NCI-H1105 treated with DMSO at 0.1 percent for 48 hours (cell line): ENCODE data around the gene MGAT5.

Experiments used
- DNase-seq: peaks from one replicate; lab custom pipeline; 2025; lab: John Stamatoyannopoulos, UW

The MGAT5 gene

DNA sequence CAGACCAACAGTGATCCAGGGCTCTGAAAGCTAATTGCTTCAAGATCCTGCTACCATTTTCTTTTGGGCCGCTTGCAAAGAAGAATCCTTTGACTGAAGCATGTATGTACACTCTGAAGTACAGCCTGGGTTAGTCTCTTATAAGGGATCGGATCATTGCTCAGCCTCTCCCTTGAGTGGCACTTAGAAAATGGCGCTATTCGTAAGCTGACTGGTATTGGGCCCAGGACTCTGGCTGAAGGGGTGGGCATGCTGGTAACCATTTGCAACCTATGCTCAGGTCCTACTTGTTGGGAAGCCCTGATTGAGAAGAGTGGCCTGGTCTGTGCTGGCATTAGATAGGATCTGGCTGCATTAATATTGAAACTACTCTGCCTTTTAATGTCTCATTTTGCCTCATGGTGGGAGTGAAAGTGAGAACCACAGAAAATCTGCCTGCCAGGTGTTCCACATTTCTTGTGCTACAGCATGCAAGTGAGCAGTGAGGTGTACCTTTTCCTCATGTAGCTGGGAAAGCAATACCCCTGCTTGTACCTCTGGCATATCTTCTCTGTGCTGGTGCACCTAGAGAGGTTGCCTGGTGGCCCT, 661 bp upstream of the MGAT5 start:
- no peak for DNase-seq

DNA sequence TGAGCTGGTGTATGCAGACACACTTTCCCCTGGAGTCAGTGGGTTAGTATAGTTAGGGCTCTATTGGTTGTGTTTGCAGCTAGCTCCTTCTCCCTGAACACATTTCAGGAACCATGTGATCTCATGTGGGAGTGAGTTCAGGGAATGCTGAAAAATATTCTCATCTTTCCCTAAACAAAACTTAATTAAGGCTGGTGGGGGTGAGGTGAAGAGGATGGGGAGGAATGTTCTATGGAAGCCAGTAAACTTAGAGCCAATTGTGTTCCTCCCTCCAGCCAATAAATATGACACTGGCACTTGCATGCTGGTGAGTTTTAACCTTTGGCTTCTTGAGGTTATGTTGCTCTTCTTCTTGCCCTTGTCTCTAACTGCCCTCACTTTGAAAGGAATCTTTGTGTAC, 952 bp downstream of the MGAT5 start:
- DNase-seq: no peak

DNA sequence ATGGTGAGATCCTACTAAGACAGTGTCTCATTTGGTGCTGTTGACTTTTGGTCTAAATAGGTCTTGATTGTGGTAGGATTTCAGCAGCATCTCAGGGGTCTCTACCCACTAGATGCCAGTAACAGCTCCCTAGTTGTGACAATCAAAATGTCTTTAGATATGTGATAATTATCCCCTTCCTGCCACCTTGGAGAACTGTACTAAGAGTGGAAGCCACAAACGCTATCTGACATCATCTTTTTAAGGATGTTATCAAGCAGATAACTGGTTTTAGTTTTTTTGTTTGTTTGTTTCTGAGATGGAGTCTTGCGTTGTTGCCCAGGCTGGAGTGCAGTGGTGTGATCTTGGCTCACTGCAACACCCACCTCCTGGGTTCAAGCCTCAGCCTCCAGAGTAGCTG, 3.1 kb downstream of the MGAT5 start:
- DNase-seq: no peak

DNA sequence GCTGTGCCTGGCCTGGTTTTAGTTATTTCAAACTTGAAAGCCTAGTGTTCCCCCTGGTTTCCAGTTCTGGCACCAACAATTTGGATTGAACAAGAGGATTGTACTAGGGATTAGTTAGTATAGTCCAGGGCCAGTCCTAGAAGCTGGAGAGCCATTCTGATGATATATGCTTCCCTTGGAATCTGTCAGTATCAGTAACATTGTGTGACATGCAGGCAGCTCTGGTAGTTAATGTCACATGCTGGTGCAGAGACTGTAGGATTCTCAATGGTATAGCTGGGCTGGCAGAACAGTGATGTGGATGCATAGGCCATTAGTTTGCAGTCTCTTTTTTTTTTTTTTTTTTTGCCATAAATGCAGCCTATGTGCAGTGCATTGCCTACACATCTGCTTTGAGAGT, 3.6 kb downstream of the MGAT5 start:
- DNase-seq: no peak

DNA sequence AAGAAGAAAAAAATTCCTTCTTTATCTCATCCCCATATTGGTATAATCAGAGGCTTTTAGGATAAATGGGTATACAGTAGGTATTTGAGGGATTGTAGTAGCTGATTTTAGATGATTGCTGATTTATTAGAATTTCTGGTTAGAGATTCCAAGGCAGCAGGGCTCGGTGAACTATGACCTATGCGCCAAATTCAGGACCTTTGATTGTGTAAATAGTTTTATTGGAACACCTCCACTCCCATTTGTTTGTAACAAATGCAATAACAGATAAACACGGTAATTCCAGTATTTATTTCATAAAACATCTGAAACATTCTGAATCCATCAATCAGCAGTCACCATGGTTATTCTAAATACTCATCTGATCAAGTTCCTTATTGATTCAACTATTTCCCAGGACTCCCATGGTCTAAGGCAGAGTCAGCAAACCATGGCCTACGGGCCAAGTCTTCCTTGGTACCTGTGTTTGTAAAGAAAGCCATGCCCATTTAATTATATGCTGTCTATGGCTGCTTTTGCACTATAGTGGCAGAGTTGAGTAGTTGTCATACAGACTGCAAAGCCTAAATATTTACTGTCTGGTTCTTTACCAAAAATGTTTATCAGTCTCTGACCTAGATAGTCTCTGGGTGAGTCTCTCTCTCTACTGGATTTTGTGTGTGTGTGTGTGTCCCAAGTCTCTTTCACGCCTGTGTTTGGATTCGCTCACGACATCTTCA, 4.3 kb downstream of the MGAT5 start:
- no peak for DNase-seq

DNA sequence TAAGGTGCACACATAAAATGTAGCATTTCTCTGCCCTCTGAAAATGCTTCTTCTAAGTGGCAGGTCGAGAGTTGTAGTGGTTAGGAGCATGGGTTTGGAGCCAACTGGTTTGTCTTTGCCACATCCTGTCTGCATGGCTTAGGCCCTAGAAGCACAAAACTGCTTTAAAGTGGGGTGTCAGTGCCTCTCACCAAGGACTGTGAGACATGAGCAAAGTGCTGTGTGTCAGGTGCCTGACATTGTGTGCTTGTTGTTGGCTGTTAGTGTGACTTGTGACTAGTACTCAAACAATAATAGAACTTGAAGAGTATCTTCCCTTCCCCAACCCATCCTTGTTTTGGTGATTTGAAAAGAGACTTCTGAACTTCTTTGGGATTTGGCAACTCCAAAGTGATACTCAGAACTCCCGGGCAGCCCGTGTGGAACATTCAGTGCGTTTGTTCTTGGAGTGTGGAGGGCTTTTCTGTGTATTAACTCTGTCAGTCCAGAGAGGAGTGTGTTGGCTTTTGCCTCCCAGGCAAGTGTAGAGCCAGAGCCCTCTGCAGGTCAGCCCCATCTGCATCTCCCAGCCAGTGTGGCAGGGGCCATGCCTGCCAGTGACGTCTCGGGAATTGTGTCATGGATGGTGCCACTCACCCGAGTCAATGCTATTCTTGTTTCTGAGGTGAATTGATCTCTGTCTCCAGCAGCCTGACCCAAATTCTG, 5.0 kb downstream of the MGAT5 start:
- no peak for DNase-seq

DNA sequence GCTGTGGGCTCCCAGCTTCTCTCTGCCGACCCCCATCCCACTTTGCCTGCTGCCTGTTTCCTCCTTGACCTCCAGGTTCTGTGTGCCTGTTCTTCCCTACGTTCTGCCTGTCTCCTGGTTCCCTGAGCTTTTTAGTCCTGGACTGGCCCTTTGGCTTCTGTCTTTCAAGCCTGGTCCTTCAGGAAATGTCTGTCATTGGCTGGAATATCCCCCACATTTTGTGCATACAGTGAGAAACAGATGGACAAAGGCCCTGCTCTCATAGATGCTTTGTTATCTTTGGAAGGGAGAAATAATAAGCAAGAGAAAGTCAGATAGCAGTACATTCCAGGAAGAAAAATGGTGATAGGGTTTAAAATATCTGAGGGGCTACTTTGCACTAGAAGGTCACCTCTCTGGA, 5.7 kb downstream of the MGAT5 start:
- no peak for DNase-seq

DNA sequence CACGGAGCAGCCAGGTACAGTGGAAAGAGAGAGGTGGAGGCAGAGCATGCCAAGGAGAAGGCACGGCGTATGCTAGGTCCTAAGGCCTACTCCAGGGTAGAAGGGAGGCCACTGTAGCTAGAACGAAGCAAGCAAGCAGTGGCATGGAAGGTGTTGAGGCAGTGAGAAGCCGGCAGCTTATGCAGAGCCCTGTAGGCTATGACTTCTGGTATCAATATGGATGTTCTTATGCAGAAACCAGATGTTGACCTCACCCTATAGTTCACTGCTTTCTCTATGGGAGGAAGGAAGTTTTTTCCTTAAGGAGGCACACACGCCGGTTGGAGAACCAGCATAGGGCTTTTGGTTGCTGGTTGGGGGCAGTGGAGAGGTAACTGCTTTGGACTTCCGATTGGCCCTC, 6.1 kb downstream of the MGAT5 start:
- DNase-seq: no peak

DNA sequence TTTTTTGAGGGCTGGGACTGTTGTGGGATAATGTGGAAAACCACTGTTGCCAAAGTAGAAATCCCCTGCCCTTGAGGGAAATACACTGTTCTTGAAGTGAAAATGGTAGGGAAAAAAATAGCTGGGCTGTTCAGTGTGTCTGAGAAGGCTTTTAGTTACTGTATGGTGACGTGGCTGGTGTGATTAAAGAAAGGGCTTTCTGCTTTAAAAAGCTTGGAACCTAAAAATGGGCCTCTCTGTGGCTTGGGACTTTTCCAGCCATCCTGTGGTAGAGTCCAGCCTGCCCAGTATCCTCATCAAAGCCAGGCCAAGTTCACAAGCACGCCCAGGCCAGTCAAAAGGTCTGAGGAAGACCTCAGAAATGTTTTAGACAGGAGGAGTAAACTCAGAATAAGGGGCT, 6.8 kb downstream of the MGAT5 start:
- DNase-seq: no peak

DNA sequence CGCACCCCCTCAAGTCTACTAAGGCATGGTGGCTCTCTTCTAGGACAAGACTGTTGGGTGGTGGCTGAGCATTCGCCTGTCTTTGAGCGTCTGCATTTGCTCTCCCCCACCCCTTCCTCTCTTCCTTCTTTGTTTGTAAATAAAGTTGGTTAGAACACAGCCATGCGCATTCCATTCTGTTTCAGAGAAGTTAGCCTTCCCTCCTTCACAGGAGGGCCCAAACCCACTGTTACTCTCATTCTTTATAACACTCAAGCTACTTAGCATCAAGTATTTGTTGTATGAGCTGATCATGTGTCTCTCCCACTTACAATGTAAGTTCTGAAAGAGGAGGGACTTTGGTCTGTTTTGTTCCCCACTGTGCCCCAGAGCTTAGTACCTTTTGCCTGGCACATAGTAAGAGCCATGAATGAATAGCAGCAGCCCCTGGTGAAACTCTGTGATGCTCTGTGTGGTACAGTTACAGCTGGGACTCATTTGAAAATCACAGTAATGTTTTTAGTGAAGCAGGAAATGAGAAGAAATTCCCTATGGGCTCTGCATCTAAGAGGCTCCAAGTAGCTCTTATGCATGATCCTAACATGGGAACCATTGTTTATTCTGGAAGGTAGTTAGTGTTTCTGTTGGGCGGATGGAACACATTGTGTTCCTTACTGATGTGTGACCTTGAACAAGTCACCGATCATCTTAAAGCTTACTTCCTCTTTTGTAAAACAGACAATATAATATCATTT, 7.7 kb downstream of the MGAT5 start:
- DNase-seq: no peak

DNA sequence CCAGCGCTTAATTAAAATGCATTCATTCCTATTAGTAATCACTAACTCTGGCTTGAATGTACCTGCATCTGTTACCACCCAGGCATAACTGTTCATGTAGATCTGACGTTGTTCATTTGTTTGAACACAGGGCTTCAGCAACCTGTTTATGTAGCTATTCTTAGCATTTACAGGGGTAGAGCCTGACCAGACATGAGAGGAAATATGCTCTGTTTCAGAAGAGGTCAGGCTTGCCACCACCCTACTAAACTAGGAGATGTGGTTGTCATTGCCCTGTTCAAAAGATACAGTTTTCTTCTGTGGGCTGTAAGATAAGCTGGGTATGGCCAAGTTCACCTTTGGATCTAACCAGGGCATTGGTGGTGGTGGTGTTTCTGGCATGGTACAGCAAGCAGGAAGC, 8.8 kb downstream of the MGAT5 start:
- no peak for DNase-seq

DNA sequence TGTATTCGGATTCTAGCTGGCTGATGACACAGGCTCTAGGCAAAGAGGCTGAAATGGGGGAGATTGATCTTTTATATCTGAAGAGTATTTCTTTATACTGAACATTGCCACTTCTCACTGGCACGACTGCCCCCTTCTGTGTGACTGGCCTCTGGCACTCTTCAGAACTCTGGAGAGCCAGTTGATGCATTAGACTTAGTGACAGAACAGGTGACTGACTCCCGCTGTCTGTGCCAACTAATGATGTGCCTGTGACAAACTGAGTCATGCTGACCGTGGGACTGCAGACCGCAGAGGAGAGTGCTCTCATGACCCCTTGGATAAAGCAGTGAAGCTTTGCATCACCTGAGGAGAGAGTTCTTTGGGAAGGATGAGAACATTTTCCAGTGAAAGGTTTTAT, 14.4 kb downstream of the MGAT5 start:
- DNase-seq: no peak

DNA sequence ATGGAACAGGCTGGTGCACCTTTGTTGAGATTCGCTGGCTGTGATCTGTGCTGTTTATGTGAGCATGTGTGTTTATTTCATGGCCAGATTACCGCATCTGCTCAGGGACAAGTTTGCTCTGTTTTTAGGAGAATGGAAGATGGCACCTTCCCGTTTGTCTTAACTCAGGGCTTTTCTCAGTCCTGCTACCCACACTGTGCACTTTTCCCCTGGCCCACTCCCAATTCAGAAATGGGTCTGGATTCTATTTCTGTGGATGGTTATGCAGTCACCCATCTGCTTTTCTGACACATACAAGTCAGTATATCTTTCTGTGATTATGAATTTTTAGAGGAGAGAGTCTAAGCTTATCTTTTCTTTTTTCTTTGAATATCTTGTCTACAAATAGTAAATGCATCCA, 15.4 kb downstream of the MGAT5 start:
- no peak for DNase-seq

DNA sequence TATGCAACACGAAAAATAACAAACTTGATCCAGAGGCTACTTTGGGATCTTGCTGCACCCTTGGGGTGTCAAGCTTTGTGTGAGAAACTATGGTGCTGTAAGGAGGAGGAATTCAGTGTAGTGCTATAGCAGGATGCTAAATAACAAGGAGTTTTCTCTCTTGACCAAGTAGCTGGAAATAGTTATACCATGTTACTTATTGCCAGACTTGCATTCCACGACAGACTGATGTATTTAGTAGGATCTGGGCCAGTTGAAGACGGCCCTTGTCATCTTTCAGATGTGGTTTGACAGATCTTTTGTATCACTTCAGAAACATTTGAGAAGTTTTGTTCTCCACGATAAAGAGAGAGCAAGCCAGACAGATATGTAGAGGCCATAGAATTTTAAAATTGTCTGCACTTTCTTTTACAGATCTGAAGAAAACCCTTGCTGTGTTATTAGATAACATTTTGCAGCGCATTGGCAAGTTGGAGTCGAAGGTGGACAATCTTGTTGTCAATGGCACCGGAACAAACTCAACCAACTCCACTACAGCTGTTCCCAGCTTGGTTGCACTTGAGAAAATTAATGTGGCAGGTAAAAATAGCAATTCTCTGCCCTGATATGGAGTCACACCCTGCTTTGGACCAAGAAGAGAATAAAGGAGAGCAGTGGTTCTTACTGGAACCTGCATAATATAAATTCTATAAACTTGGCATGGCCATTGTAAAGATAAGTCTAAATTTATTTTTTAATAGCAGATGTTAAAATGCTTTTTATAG, 16.3 kb downstream of the MGAT5 start:
- DNase-seq: no peak

DNA sequence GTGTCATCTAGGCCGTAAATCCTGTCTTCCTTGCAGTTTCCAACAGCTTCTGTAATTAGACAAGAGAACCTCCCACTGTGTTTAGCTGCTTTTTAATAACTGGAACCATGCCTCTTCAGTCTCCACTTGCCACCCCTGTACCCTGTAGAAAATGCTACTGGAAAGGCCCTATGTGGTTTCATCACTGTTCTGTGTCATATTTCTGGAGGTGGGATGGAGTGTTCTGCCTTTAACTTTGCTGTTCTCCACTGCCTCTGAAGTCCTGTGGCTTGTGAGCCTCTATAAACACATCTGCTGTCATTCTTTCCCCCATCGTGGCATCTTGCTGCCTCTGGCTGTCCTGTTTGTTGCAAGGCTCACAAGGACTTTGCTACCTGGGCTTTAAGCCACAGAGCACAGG, 17.9 kb downstream of the MGAT5 start:
- DNase-seq: no peak

DNA sequence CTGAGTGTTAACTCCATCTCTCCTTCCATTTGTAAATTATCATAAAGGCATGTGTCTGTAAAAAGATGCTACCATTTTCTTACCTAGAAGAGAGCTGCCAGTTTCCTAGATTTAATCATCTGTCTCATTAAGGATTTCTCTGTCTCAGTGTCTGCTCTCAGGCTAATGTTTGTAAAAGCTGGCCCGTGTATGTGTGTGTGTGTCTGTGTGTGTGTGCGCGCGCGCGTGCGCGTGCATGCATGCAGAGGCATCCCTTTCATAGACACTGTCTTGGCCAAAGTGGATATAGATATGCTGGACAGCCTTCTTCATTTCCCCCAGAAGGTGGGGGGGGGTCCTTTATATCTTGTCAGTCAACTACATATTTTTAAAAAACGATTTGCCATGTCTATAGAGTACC, 18.9 kb downstream of the MGAT5 start:
- DNase-seq: no peak

DNA sequence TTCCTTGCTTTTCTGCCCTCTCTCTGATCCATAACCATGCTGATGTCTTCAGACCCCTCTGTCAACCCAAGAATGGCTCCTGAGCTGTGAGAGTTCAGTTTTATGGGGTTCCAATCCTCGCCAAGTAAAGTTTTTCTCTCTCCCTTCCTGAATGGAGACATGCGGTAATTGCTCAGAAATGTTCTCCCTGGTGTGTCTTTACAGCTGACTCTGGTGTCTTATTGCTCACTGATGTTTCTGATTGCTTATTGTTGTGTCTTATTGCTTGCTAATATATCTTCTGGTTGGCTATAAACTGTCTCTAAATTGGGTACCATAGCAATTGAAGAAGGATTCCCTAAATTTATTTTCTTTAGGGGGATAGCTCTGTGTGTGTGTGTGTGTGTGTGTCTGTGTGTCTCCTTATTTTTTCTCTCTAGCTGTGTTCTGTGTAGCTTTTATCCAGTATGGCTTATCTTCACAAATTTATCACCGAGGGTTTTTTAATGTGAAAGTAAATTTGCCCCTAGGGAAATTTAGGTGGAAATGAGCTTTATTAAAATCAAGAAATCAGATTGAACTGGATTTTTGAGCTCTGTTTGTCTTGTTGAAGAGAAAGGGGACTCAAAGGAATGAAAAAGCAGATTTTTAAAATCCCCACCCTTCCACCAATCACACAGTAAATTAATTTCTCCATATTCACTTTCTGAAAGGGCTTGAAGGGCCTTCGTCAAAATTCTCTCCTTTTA, 19.5 kb downstream of the MGAT5 start:
- DNase-seq: no peak

DNA sequence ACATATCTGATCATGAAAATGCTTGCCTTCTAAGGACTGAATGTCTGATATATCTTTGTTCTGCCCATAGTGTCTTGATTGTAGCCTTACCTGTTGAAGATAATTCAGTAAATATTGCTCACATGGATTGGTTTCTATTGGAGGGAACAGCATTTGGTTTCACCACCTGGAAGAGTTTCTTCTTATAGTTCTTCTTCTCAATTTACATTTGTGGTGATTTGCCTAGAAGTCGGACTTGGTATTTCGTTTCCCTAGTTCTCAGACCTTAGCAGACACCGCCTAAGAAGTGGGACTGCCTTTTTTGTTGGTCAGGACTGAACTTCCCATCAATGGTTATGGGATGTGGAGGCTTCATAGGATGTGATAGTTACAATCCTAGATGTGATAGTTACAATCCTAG, 20.2 kb downstream of the MGAT5 start:
- no peak for DNase-seq

DNA sequence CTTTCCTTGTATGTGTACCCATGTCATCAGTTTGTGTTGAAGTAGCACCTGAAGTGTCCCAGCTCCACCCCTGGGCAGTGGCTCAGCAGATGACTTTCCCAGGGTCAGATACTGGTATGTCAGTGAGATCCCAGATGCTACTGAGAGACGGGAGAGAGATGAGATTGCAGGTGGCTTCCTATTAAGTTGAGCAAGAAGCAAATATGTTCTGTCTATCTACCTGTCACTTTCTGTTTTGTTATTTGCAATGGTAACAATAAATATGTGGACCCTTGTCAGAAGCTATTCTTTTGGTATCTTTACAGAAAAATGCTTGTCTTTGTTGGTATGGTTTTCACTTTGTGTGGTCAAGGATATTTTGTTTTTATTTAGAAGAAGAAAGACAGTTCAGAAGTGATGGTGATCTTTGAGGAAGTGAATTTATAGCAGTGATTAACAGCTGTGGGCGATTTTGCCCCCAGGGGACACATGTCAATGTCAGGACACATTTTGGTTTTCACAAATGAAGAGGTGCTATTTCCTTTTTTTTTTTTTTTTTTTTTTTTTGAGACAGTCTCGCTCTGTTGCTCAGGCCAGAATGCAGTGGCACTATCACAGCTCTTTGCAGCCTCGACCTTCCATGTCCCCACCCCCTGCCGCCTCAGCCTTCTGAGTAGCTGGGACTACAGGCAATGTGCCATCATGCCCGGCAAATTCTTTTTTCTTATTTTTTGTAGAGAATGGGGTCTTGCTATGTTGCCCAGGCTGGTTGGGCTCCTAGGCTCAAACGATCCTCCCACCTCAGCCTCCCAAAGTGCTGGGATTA, 21.4 kb downstream of the MGAT5 start:
- no peak for DNase-seq

DNA sequence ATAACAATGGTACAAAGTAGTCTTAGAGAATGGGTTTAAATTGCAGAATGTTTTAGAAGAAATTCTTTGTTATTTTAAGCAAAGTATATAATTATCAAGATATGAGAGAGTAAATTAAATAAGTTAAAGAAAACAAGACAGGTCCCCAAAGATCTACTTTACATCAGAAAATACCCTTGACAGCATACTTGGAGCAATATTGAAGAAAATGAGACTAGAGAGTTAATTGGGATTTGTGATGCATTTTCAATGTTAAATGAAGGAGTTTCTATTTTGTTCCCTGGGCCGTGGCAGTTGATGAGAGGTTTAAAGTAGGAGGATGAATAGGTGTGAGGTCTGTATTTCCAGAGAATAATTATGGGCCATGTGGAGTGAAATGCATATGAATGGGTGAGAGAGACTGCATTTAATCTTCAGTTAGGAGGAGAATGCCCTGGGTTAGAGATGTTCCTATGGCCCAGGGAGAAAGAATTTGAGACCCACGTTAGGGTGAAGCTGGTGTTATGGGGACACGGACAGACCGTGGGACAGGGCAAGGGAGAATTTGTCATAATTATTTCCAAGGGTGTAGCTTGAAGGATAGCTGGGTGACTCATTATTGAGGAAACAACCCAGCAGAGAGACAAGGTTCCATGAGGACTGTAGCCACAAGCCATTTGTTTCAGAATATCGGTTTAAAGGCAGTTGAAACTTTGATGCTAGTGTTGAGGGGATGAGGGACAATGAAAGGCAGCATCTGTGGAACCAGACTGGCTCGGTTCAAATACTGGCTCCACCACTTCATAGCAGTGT, 22.7 kb downstream of the MGAT5 start:
- DNase-seq: no peak
